ENCODE results near the gene TRNT1. TPM values are rescaled to one million over a fixed set of nuclear protein-coding genes. Genes with fewer than 3 reads are reported as not detected.

TRNT1 gene
- total and polyA plus RNA-seq, 2 donors = 21.1 to 34.8 TPM

- peak in 2 of 9 donors; percentile 4 to 5 for DNase-seq (ENCODE audit: low read depth in 6 of 9, low spot score in 9 of 9)
- Histone ChIP-seq H3K27ac (ENCODE audit: low read depth in 1 of 2, low read length in 1 of 2) (peak overlapping the region in 1 of 2 donors; percentile 89), H3K4me3 (ENCODE audit: low read length in 2 of 2) (peak overlapping the region; percentile 94 to 97), H3K4me1 (ENCODE audit: control insufficient read depth in 2 of 2, insufficient read depth in 2 of 2, low read length in 2 of 2) (peaks cover 10 to 19% of the 10 kb centered on the region in 2 donors), H3K36me3 (ENCODE audit: control insufficient read depth in 2 of 2, insufficient read depth in 2 of 2, low read length in 1 of 2) (peaks cover 13 to 28% of the 10 kb centered on the region in 2 donors), H3K27me3 (ENCODE audit: control insufficient read depth in 2 of 2, insufficient read depth in 1 of 2, low read length in 1 of 2) (no peaks in the 10 kb centered on the region), H3K9me3 (ENCODE audit: control insufficient read depth in 2 of 2, insufficient read depth in 1 of 2, low read length in 1 of 2) (peaks cover 0 to 4% of the 10 kb centered on the region in 2 donors)
- WGBS = 45% methylated on average over 20 of the region's 20 CpGs
These were observed 781 bp downstream of the TRNT1 start for GRCh38 chr3:3127432-3128010.

- Histone ChIP-seq H3K27ac (ENCODE audit: low read depth in 1 of 2, low read length in 1 of 2) (no peak overlapping the region), H3K4me3 (ENCODE audit: low read length in 2 of 2) (no peak overlapping the region), H3K36me3 (ENCODE audit: control insufficient read depth in 2 of 2, insufficient read depth in 2 of 2, low read length in 1 of 2) (peaks cover 13 to 40% of the 10 kb centered on the region in 2 donors), H3K27me3 (ENCODE audit: control insufficient read depth in 2 of 2, insufficient read depth in 1 of 2, low read length in 1 of 2) (no peaks in the 10 kb centered on the region), H3K9me3 (ENCODE audit: control insufficient read depth in 2 of 2, insufficient read depth in 1 of 2, low read length in 1 of 2) (peaks cover 0 to 4% of the 10 kb centered on the region in 2 donors), H3K4me1 (ENCODE audit: control insufficient read depth in 2 of 2, insufficient read depth in 2 of 2, low read length in 2 of 2) (peaks cover 10 to 19% of the 10 kb centered on the region in 2 donors)
- no peak for DNase-seq (ENCODE audit: low read depth in 6 of 9, low spot score in 9 of 9)
- 79% methylated on average over 5 of the region's 5 CpGs for WGBS
These were observed 2.8 kb downstream of the TRNT1 start for GRCh38 chr3:3129579-3129978.

GRCh38 chr3:3133500-3133899, 6.8 kb downstream of the TRNT1 start:
- peaks cover 13 to 56% of the 10 kb centered on the region in 2 donors for H3K36me3 ChIP-seq (ENCODE audit: control insufficient read depth in 2 of 2, insufficient read depth in 2 of 2, low read length in 1 of 2)
- H3K27ac ChIP-seq (ENCODE audit: low read depth in 1 of 2, low read length in 1 of 2) = no peak overlapping the region
- peaks cover 0 to 2% of the 10 kb centered on the region in 2 donors for H3K4me1 ChIP-seq (ENCODE audit: control insufficient read depth in 2 of 2, insufficient read depth in 2 of 2, low read length in 2 of 2)
- WGBS = 96% methylated on average over 6 of the region's 6 CpGs
- H3K9me3 ChIP-seq (ENCODE audit: control insufficient read depth in 2 of 2, insufficient read depth in 1 of 2, low read length in 1 of 2) = peaks cover 0 to 4% of the 10 kb centered on the region in 2 donors
- no peak overlapping the region for H3K4me3 ChIP-seq (ENCODE audit: low read length in 2 of 2)
- H3K27me3 ChIP-seq (ENCODE audit: control insufficient read depth in 2 of 2, insufficient read depth in 1 of 2, low read length in 1 of 2) = no peaks in the 10 kb centered on the region
- DNase-seq (ENCODE audit: low read depth in 6 of 9, low spot score in 9 of 9) = no peak

DNA sequence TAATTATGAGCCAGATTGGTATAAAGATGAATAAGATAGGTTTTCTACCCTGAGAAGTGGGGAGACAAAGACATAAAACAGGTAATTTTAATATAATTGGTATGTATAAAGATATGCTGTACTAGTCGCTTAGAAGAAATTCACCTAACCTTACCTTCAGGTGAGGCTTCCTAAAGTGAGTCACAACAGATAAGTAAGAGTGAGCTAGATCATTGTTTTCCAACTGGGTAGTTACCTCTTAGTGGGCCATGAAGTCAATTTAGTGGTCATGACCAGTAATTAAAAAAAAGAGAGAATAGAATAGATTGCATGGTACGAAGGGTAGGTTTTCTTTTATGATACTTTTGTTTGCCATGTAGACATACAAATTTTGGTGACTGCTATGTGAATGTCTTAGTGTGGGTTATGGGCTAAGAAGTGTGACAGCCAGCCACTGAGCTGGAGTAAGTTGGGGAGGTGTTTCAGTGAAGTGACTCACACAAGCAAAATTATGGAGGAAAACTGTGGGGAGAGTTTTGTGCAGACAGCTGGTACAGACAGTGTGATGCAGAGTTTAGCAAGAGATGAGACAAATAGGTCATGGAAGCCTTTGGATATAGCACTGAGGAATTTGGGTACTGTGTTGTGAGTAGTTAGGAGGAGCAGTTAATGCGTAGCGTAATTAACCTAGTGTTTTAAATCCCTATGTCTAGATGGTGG, 8.2 kb downstream of the TRNT1 start:
- Histone ChIP-seq H3K4me1 (ENCODE audit: control insufficient read depth in 2 of 2, insufficient read depth in 2 of 2, low read length in 2 of 2) (no peaks in the 10 kb centered on the region), H3K27me3 (ENCODE audit: control insufficient read depth in 2 of 2, insufficient read depth in 1 of 2, low read length in 1 of 2) (no peaks in the 10 kb centered on the region), H3K27ac (ENCODE audit: low read depth in 1 of 2, low read length in 1 of 2) (no peak overlapping the region), H3K9me3 (ENCODE audit: control insufficient read depth in 2 of 2, insufficient read depth in 1 of 2, low read length in 1 of 2) (peaks cover 0 to 4% of the 10 kb centered on the region in 2 donors), H3K4me3 (ENCODE audit: low read length in 2 of 2) (no peak overlapping the region), H3K36me3 (ENCODE audit: control insufficient read depth in 2 of 2, insufficient read depth in 2 of 2, low read length in 1 of 2) (peaks cover 10 to 56% of the 10 kb centered on the region in 2 donors)
- 99% methylated on average over 4 of the region's 4 CpGs for WGBS
- DNase-seq (ENCODE audit: low read depth in 6 of 9, low spot score in 9 of 9) = no peak

- Histone ChIP-seq H3K4me1 (ENCODE audit: control insufficient read depth in 2 of 2, insufficient read depth in 2 of 2, low read length in 2 of 2) (no peaks in the 10 kb centered on the region), H3K27ac (ENCODE audit: low read depth in 1 of 2, low read length in 1 of 2) (no peak overlapping the region), H3K4me3 (ENCODE audit: low read length in 2 of 2) (no peak overlapping the region), H3K27me3 (ENCODE audit: control insufficient read depth in 2 of 2, insufficient read depth in 1 of 2, low read length in 1 of 2) (no peaks in the 10 kb centered on the region), H3K36me3 (ENCODE audit: control insufficient read depth in 2 of 2, insufficient read depth in 2 of 2, low read length in 1 of 2) (peaks cover 11 to 66% of the 10 kb centered on the region in 2 donors), H3K9me3 (ENCODE audit: control insufficient read depth in 2 of 2, insufficient read depth in 1 of 2, low read length in 1 of 2) (no peaks in the 10 kb centered on the region)
- WGBS = 98% methylated on average over 6 of the region's 6 CpGs
- no peak for DNase-seq (ENCODE audit: low read depth in 6 of 9, low spot score in 9 of 9)
These were observed 10.8 kb downstream of the TRNT1 start for GRCh38 chr3:3137526-3137925.

DNA sequence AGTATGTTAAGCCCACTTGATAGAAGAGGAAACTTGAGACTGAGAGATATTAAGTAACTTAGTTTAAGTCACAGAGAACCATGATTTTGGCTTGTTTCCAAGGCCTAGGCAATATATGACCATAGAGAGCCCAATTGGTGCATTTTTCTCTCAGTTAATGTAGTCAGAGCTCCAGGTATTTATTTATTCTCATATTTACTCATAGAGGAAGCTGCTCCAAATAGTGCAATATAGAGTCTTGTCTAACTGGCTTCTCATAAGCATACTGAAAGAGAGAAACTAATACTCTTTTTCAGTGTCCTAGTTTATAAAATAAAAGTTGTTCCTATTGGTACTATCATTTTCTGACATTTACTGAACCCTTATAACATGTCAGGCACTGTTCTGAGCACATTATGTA, 15.2 kb downstream of the TRNT1 start:
- no peak overlapping the region for H3K27ac ChIP-seq (ENCODE audit: low read depth in 1 of 2, low read length in 1 of 2)
- H3K4me3 ChIP-seq (ENCODE audit: low read length in 2 of 2) = no peak overlapping the region
- H3K9me3 ChIP-seq (ENCODE audit: control insufficient read depth in 2 of 2, insufficient read depth in 1 of 2, low read length in 1 of 2) = no peaks in the 10 kb centered on the region
- H3K4me1 ChIP-seq (ENCODE audit: control insufficient read depth in 2 of 2, insufficient read depth in 2 of 2, low read length in 2 of 2) = no peaks in the 10 kb centered on the region
- no peaks in the 10 kb centered on the region for H3K27me3 ChIP-seq (ENCODE audit: control insufficient read depth in 2 of 2, insufficient read depth in 1 of 2, low read length in 1 of 2)
- no peak for DNase-seq (ENCODE audit: low read depth in 6 of 9, low spot score in 9 of 9)
- H3K36me3 ChIP-seq (ENCODE audit: control insufficient read depth in 2 of 2, insufficient read depth in 2 of 2, low read length in 1 of 2) = peaks cover 11 to 84% of the 10 kb centered on the region in 2 donors

- H3K4me3 ChIP-seq (ENCODE audit: low read length in 2 of 2) = no peak overlapping the region
- 92% methylated on average over 8 of the region's 8 CpGs for WGBS
- no peaks in the 10 kb centered on the region for H3K4me1 ChIP-seq (ENCODE audit: control insufficient read depth in 2 of 2, insufficient read depth in 2 of 2, low read length in 2 of 2)
- no peaks in the 10 kb centered on the region for H3K27me3 ChIP-seq (ENCODE audit: control insufficient read depth in 2 of 2, insufficient read depth in 1 of 2, low read length in 1 of 2)
- no peak overlapping the region for H3K27ac ChIP-seq (ENCODE audit: low read depth in 1 of 2, low read length in 1 of 2)
- no peak for DNase-seq (ENCODE audit: low read depth in 6 of 9, low spot score in 9 of 9)
- peaks cover 9 to 88% of the 10 kb centered on the region in 2 donors for H3K36me3 ChIP-seq (ENCODE audit: control insufficient read depth in 2 of 2, insufficient read depth in 2 of 2, low read length in 1 of 2)
- H3K9me3 ChIP-seq (ENCODE audit: control insufficient read depth in 2 of 2, insufficient read depth in 1 of 2, low read length in 1 of 2) = no peaks in the 10 kb centered on the region
These were observed 19.1 kb downstream of the TRNT1 start for GRCh38 chr3:3145831-3146230.

DNA sequence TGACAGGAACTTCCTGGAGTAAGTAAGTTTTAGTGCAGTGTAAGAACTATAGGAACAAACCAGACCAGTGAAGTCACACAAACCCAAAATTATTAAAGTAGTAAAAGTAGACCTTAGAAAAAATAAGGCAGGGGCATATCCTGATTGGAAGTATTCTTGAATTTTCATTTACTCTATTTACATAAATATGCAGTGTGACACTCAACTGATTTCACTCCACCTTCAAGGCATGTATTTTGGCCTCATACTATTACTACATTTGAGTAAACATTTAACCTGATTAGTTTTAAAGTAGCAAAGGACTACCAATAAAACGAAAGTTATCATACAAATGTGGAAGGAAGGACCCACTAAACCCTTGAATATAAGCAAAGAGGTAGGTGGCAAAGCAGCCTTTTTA, 22.8 kb downstream of the TRNT1 start:
- DNase-seq (ENCODE audit: low read depth in 6 of 9, low spot score in 9 of 9) = no peak
- Histone ChIP-seq H3K4me1 (ENCODE audit: control insufficient read depth in 2 of 2, insufficient read depth in 2 of 2, low read length in 2 of 2) (no peaks in the 10 kb centered on the region), H3K36me3 (ENCODE audit: control insufficient read depth in 2 of 2, insufficient read depth in 2 of 2, low read length in 1 of 2) (peaks cover 10 to 82% of the 10 kb centered on the region in 2 donors), H3K9me3 (ENCODE audit: control insufficient read depth in 2 of 2, insufficient read depth in 1 of 2, low read length in 1 of 2) (no peaks in the 10 kb centered on the region), H3K27ac (ENCODE audit: low read depth in 1 of 2, low read length in 1 of 2) (no peak overlapping the region), H3K27me3 (ENCODE audit: control insufficient read depth in 2 of 2, insufficient read depth in 1 of 2, low read length in 1 of 2) (no peaks in the 10 kb centered on the region), H3K4me3 (ENCODE audit: low read length in 2 of 2) (no peak overlapping the region)
- WGBS = 97% methylated on average over 1 of the region's 1 CpG

GRCh38 chr3:3151513-3151912, 24.8 kb downstream of the TRNT1 start:
- Histone ChIP-seq H3K27me3 (ENCODE audit: control insufficient read depth in 2 of 2, insufficient read depth in 1 of 2, low read length in 1 of 2) (no peaks in the 10 kb centered on the region), H3K4me1 (ENCODE audit: control insufficient read depth in 2 of 2, insufficient read depth in 2 of 2, low read length in 2 of 2) (no peaks in the 10 kb centered on the region), H3K9me3 (ENCODE audit: control insufficient read depth in 2 of 2, insufficient read depth in 1 of 2, low read length in 1 of 2) (no peaks in the 10 kb centered on the region), H3K27ac (ENCODE audit: low read depth in 1 of 2, low read length in 1 of 2) (no peak overlapping the region), H3K4me3 (ENCODE audit: low read length in 2 of 2) (no peak overlapping the region), H3K36me3 (ENCODE audit: control insufficient read depth in 2 of 2, insufficient read depth in 2 of 2, low read length in 1 of 2) (peaks cover 17 to 81% of the 10 kb centered on the region in 2 donors)
- no peak for DNase-seq (ENCODE audit: low read depth in 6 of 9, low spot score in 9 of 9)
- WGBS = 100% methylated on average over 1 of the region's 1 CpG
